Measurements from ENCODE around the gene MXRA8.

The MXRA8 gene

GRCh38 chr1:1365875-1366698 lies 7.7 kb upstream of the MXRA8 start:
- no peak for DNase-seq

DNA sequence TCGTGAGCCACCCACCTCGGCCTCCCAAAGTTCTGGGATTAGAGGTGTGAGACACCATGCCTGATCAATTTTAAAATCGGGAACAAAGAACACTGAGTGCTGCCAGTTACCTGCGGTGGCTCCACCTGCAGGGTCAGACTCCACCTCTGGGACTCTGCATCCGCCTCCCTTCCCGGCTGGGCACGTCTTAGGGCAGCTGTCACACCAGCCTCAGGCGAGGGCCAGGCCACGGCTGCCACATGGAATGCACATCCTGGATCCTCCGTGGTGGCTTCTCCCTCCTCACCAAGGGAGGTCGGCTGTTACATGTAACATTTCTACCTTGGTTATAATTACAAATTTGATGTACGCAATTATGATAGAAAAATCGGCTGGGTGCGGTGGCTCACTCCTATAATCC lies 5.9 kb upstream of the MXRA8 start:
- DNase-seq, result no peak

GRCh38 chr1:1361982-1362423 lies 3.6 kb upstream of the MXRA8 start:
- DNase-seq, result no peak

- DNase-seq, result no peak
These were observed 3.1 kb upstream of the MXRA8 start for GRCh38 chr1:1361233-1361981.

GRCh38 chr1:1360506-1361169 lies 2.3 kb upstream of the MXRA8 start:
- no peak for DNase-seq

- no peak for DNase-seq
These were observed 1.5 kb upstream of the MXRA8 start for GRCh38 chr1:1359664-1360468.

- no peak for DNase-seq
These were observed 931 bp upstream of the MXRA8 start for GRCh38 chr1:1359308-1359663.

GRCh38 chr1:1357871-1358432 lies 403 bp downstream of the MXRA8 start:
- no peak for DNase-seq

DNA sequence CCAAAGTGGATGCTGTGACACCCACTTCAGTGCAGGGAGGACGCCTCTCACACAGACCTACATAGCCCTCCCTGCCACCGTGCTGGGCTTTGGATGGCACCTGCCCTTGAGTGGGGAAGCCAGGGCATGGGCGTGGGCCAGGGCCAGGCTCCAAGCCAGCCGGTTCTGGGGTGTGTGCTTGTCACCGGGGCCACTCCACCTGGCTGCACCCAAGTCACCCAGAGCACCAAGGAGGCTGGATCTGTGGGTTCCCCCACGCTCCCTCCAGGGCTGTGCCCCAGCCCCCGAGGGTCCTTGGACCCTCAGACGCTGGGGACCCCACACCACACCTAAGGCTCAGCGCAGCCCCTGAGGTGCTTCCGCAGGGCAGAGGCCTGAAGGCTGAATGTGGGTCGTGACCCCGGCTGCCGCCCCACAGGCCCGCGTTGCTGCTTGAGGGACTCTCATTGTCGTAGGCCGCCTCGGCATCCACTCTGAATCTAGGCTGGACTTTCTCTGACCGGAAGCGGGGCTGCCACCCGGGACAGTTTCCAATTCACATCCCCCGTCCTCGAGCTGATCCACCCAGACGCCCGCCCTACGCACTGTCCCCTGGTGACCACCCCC lies 1.5 kb downstream of the MXRA8 start:
- DNase-seq, result no peak

- no peak for DNase-seq
These were observed 2.1 kb downstream of the MXRA8 start for GRCh38 chr1:1356166-1356795.

GRCh38 chr1:1355416-1355815 lies 2.9 kb downstream of the MXRA8 start:
- DNase-seq, result no peak

DNA sequence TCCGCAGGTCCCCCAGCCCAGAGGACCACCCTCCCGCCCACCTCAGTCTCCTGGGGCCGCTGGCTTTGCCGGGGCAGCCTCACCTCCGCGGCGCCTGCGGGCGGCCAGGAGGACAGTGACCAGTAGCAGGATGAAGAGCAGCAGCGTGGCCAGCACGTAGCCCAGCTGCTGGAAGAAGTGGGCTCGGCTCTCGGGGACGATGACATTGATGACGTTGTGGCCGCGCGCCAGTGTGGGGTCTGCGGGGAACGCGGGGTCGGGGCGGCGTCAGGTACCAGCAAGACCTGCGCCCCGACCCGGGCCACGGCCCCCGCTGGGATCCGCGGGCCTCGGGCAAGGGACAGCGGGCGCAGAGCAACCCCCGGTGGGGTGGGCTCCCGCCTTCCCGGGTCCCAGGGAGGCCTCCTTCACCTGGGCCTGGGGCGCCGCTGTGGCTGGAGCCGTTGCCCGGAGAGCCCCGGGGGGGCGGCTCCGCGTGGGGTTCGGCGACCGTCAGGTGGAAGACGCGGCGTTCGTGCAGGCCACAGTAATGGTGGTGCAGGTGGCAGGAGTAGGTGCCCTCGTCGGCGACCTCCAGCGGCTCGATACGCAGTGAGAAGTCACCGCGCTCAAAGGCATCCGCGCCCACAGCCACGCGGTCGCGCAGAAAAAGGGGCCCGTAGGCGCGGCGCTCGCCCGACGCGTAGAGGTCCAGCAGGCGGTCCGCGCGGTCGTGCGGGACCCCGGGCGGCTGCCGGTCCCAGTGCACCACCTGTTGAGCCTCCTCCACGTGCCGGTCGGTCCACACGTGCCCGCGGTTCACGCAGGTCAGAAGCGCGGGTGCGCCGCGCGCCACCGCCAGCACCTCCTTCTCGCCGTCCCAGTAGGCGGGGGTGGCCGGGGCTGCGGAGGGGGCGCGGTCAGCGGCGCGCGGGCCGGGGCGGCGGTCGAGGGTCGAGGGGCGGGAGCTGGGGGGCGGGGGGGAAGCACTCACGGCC lies 3.8 kb downstream of the MXRA8 start:
- DNase-seq, result no peak

DNA sequence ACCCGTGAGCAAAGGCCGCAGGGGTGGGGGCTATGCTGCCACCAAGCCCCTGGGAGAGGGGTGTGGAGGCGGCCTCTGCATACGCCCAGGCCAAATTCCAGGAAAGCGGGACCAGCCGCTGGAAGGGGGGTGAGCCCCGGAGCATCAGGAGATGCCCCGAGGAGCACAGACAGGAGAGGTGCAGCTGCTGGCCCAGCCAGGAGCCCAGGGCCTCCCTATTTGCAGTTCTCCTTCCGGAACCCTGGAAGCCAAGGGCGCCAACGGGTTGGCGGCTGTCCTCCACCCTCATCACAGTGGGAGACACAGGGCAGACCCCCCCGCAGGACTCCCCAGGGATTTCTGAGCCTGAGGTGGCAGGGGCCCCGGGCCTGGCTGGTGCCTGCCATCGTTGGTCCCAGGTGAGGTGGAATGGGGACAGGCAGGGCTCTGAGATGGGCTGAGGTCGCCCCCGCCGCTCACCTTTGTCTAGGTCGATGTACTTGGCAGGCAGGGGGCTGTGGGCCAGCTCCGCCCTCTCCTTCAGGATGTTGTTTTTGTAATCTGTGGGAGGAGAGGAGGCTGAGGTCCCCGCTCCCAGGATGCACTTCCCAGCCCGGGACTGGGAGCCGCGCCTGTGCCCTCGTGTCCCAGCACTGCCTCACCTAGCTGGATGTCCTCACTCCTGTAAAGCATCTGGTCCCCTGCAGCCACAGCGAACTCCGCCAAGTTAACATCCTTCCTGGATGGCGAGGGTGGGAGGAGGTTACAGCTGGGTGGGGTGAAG lies 4.8 kb downstream of the MXRA8 start:
- DNase-seq, result no peak

GRCh38 chr1:1352786-1353388 lies 5.5 kb downstream of the MXRA8 start:
- DNase-seq, result no peak

GRCh38 chr1:1351511-1352427 lies 6.6 kb downstream of the MXRA8 start:
- DNase-seq, result no peak

GRCh38 chr1:1349256-1350012 lies 8.9 kb downstream of the MXRA8 start, which contains the start of gene DVL1:
TSS of gene DVL1 (minus strand) at chr1:1349418. CDS start at chr1:1349065, 353 bp downstream.
- DNase-seq, result no peak

All from GF-D8 (cell line).